Loucy (cell line): Measurements from ENCODE around the gene AGBL4.

Source experiments
- H2AFZ ChIP-seq: fragments of 200-600 bp; sonication (generic); 2 replicates; pipeline ENCODE4 v1.6.0; 2016; ENCODE audit warnings: antibody characterized with exemption, mild to moderate bottlenecking, low read length, moderate library complexity
- H3F3A ChIP-seq: fragments of 200-600 bp; 2 replicates; pipeline ENCODE4 v1.6.0; 2016; ENCODE audit warnings: antibody characterized with exemption, low read depth, mild to moderate bottlenecking
- H3K27me3 ChIP-seq: fragments of 200-600 bp; sonication (generic); 2 replicates; pipeline ENCODE4 v1.6.1; 2014; ENCODE audit warnings: low read length, mild to moderate bottlenecking; ENCODE audit not compliant: insufficient read depth, poor library complexity, severe bottlenecking
- H3K36me3 ChIP-seq: fragments of 200-600 bp; sonication (generic); 2 replicates; pipeline ENCODE4 v1.6.1; 2016; ENCODE audit warnings: low read length; ENCODE audit not compliant: insufficient read depth
- H3K4me1 ChIP-seq: fragments of 200-600 bp; sonication (generic); 2 replicates; pipeline ENCODE4 v1.5.1; 2014; ENCODE audit warnings: low read length, mild to moderate bottlenecking; ENCODE audit not compliant: insufficient read depth, poor library complexity, severe bottlenecking
- H3K4me2 ChIP-seq: fragments of 200-600 bp; sonication (generic); 2 replicates; pipeline ENCODE4 v1.6.0; 2014; ENCODE audit warnings: antibody characterized with exemption, low read length, low read depth, mild to moderate bottlenecking; ENCODE audit not compliant: poor library complexity, severe bottlenecking
- H3K4me3 ChIP-seq: fragments of 200-600 bp; sonication (generic); 2 replicates; pipeline ENCODE4 v1.5.1; 2014; ENCODE audit warnings: low read length, mild to moderate bottlenecking, mixed read lengths; ENCODE audit not compliant: poor library complexity, severe bottlenecking
- H3K79me2 ChIP-seq: fragments of 200-600 bp; sonication (generic); 2 replicates; pipeline ENCODE4 v1.6.1; 2014; ENCODE audit warnings: low read length; ENCODE audit not compliant: insufficient read depth
- H3K9ac ChIP-seq: fragments of 200-600 bp; sonication (generic); 2 replicates; pipeline ENCODE4 v1.6.0; 2014; ENCODE audit warnings: mild to moderate bottlenecking, low read depth, low read length, moderate library complexity; ENCODE audit not compliant: poor library complexity, severe bottlenecking
- H3K9me2 ChIP-seq: fragments of 200-600 bp; sonication (generic); replicated peaks from 2 replicates; pipeline ENCODE4 v1.6.1; 2016; ENCODE audit warnings: low read depth, low read length, mixed read lengths
- H3K9me3 ChIP-seq: fragments of 200-600 bp; sonication (generic); 2 replicates; pipeline ENCODE4 v1.6.1; 2014; ENCODE audit warnings: mild to moderate bottlenecking, antibody characterized with exemption, low read length, low read depth; ENCODE audit not compliant: insufficient read depth
- H4K20me1 ChIP-seq: fragments of 200-600 bp; sonication (generic); 2 replicates; pipeline ENCODE4 v1.6.0; 2014; ENCODE audit warnings: antibody characterized with exemption, low read length, mild to moderate bottlenecking; ENCODE audit not compliant: insufficient read depth, poor library complexity, severe bottlenecking
- CTCF ChIP-seq: fragments of 200-600 bp; sonication (generic); conservative IDR thresholded peaks from 2 replicates; pipeline ENCODE4 v1.5.1; 2014; ENCODE audit warnings: mild to moderate bottlenecking, antibody characterized with exemption, low read length
- EZH2phosphoT487 ChIP-seq: fragments of 200-600 bp; IDR thresholded peaks from 2 replicates; pipeline ENCODE4 v1.6.1; 2018; ENCODE audit warnings: antibody characterized with exemption, mild to moderate bottlenecking, moderate library complexity, borderline replicate concordance

The AGBL4 gene

GRCh38 chr1:49526672-49527071 is 497.1 kb downstream of the AGBL4 start:
- no peaks in the 10 kb centered on the region for H3K9me2 ChIP-seq
- H3K79me2 ChIP-seq, result no peaks in the 10 kb centered on the region
- no peak overlapping the region for H3K4me3 ChIP-seq
- H2AFZ ChIP-seq, result no peak overlapping the region
- H3F3A ChIP-seq, result no peaks in the 10 kb centered on the region
- TF ChIP-seq EZH2phosphoT487, result no peak
- no peak for TF ChIP-seq CTCF
- no peaks in the 10 kb centered on the region for H4K20me1 ChIP-seq
- H3K4me1 ChIP-seq, result no peaks in the 10 kb centered on the region
- no peaks in the 10 kb centered on the region for H3K9me3 ChIP-seq
- H3K36me3 ChIP-seq, result no peaks in the 10 kb centered on the region
- H3K4me2 ChIP-seq, result no peak overlapping the region
- no peak overlapping the region for H3K9ac ChIP-seq
- H3K27me3 ChIP-seq, result no peaks in the 10 kb centered on the region

- Histone ChIP-seq H3K9me2 (no peaks in the 10 kb centered on the region), H3K9ac (no peak overlapping the region), H3K36me3 (no peaks in the 10 kb centered on the region), H4K20me1 (no peaks in the 10 kb centered on the region), H3K4me3 (no peak overlapping the region), H3K27me3 (no peaks in the 10 kb centered on the region), H3K4me1 (no peaks in the 10 kb centered on the region), H2AFZ (no peak overlapping the region), H3K4me2 (no peak overlapping the region), H3K79me2 (no peaks in the 10 kb centered on the region), H3F3A (no peaks in the 10 kb centered on the region), H3K9me3 (no peaks in the 10 kb centered on the region)
- TF ChIP-seq CTCF (no peak), EZH2phosphoT487 (no peak)
Observed at GRCh38 chr1:49523764-49524163, 500.0 kb downstream of the AGBL4 start.

GRCh38 chr1:49466961-49467360 is 556.8 kb downstream of the AGBL4 start:
- Histone ChIP-seq H3K36me3 (no peaks in the 10 kb centered on the region), H2AFZ (no peak overlapping the region), H4K20me1 (no peaks in the 10 kb centered on the region), H3K4me3 (no peak overlapping the region), H3K27me3 (no peaks in the 10 kb centered on the region), H3K4me1 (no peaks in the 10 kb centered on the region), H3K9ac (no peak overlapping the region), H3K4me2 (no peak overlapping the region), H3F3A (no peaks in the 10 kb centered on the region), H3K9me2 (no peaks in the 10 kb centered on the region), H3K9me3 (no peaks in the 10 kb centered on the region), H3K79me2 (no peaks in the 10 kb centered on the region)
- no peak for TF ChIP-seq EZH2phosphoT487
- no peak for TF ChIP-seq CTCF
